ENCODE results near the gene BRD7. TPM values are rescaled to one million over a fixed set of nuclear protein-coding genes. Genes with fewer than 3 reads are reported as not detected.

Gene BRD7
- total and polyA plus RNA-seq, 4 donors, result 13.3 to 34.3 (median 14.1) TPM

DNA sequence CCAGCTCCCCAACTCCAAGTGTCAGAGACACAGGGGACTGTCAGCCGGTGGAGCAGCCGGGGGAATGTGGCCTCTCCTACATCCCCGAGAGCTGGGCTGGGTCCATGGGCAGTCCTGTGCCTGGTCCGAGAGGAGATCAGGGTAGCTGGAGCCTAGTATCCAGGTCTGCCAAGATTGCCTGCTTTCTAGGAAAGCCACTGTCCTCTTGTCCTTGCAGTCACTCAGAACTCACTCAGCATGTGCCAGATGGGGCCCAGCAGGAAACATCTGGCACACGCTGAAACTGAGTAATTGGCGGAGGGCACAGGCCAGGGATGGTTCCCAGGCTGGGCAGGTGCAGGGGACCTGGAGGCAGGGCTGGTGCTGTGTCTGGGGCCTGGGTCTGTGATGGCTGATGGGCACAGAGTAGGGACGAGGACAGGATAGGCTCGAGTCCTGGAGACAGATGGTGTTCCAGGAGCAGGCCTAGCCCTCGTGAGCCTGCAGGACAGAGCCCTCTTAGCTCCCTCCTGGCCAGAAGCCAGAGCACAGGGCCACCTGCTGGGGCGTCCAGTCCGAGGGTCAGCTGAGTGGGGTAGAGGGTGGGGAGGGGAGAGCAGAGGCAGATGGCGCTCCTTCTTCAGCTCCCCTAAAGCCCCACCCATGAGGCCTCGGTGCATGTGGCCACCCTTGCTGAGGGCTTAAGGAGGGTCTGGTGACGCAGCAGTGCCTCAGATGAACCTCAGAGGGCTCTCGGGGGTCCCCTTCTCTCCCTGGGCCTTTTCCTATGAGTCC, 71.3 kb downstream of the BRD7 start:
- no peak for DNase-seq (ENCODE audit: low spot score)
- 87% methylated on average over 15 of the region's 15 CpGs for WGBS
- Histone ChIP-seq H3K4me1 (ENCODE audit: control insufficient read depth in 4 of 4, insufficient read depth in 4 of 4, low read length in 3 of 4) (no peaks in the 10 kb centered on the region), H3K4me3 (ENCODE audit: low read depth in 1 of 3, low read length in 3 of 3) (no peak overlapping the region), H3K9me3 (ENCODE audit: control insufficient read depth in 4 of 4, low read length in 3 of 4) (no peaks in the 10 kb centered on the region), H3K36me3 (ENCODE audit: control insufficient read depth in 4 of 4, insufficient read depth in 3 of 4, low read depth in 1 of 4, low read length in 3 of 4) (no peaks in the 10 kb centered on the region), H3K27me3 (ENCODE audit: control insufficient read depth in 4 of 4, insufficient read depth in 4 of 4, low read length in 3 of 4) (no peaks in the 10 kb centered on the region), H3K27ac (ENCODE audit: low read depth in 1 of 2, low read length in 2 of 2) (no peak overlapping the region), H3K9ac (ENCODE audit: low read depth in 1 of 2, low read length in 2 of 2) (no peak overlapping the region)
- no peak for TF ChIP-seq NR2F2 (IDR thresholded peaks at IDR 0.05)
- no peak for TF ChIP-seq SP1 (IDR thresholded peaks at IDR 0.05)
- no peak for TF ChIP-seq YY1 (IDR thresholded peaks at IDR 0.05)
- TF ChIP-seq RXRA (IDR thresholded peaks at IDR 0.05), result no peak
- TF ChIP-seq CTCF (IDR thresholded peaks at IDR 0.05; ENCODE audit: low read depth, low read length, missing input control), result no peak
- TF ChIP-seq RAD21 (IDR thresholded peaks at IDR 0.05), result no peak
- no peak for TF ChIP-seq EGR1 (IDR thresholded peaks at IDR 0.05; ENCODE audit: low read depth in 2 of 2)
- TF ChIP-seq HNF4G (IDR thresholded peaks at IDR 0.05), result no peak
- TF ChIP-seq ATF3 (IDR thresholded peaks at IDR 0.05), result no peak
- TF ChIP-seq ZBTB33 (IDR thresholded peaks at IDR 0.05), result no peak
- TF ChIP-seq GABPA (IDR thresholded peaks at IDR 0.05 in 1 of 2, conservative IDR thresholded peaks at IDR 0.05 in 1 of 2), result no peak
- no peak for TF ChIP-seq JUND (IDR thresholded peaks at IDR 0.05)
- TF ChIP-seq TAF1 (conservative IDR thresholded peaks at IDR 0.05), result no peak
- TF ChIP-seq FOXA1 (IDR thresholded peaks at IDR 0.05), result no peak

GRCh38 chr16:50296807-50297206, 72.0 kb downstream of the BRD7 start:
- H3K4me1 ChIP-seq (ENCODE audit: control insufficient read depth in 4 of 4, insufficient read depth in 4 of 4, low read length in 3 of 4), result no peaks in the 10 kb centered on the region
- no peak overlapping the region for H3K27ac ChIP-seq (ENCODE audit: low read depth in 1 of 2, low read length in 2 of 2)
- no peak for DNase-seq (ENCODE audit: low spot score)
- no peaks in the 10 kb centered on the region for H3K9me3 ChIP-seq (ENCODE audit: control insufficient read depth in 4 of 4, low read length in 3 of 4)
- H3K27me3 ChIP-seq (ENCODE audit: control insufficient read depth in 4 of 4, insufficient read depth in 4 of 4, low read length in 3 of 4), result no peaks in the 10 kb centered on the region
- TF ChIP-seq RAD21 (IDR thresholded peaks at IDR 0.05) (no peak), SP1 (IDR thresholded peaks at IDR 0.05) (no peak), HNF4A (conservative IDR thresholded peaks at IDR 0.05) (no peak), JUND (IDR thresholded peaks at IDR 0.05) (no peak)
- no peak overlapping the region for H3K9ac ChIP-seq (ENCODE audit: low read depth in 1 of 2, low read length in 2 of 2)
- no peak overlapping the region for H3K4me3 ChIP-seq (ENCODE audit: low read depth in 1 of 3, low read length in 3 of 3)
- 94% methylated on average over 2 of the region's 2 CpGs for WGBS
- no peaks in the 10 kb centered on the region for H3K36me3 ChIP-seq (ENCODE audit: control insufficient read depth in 4 of 4, insufficient read depth in 3 of 4, low read depth in 1 of 4, low read length in 3 of 4)

All from liver (tissue), 9 donors.